GM18858 (cell line): ENCODE results near the gene FAM222B.

Experiments used
- ATAC-seq: cut with Tn5 transposase; IDR thresholded peaks from one replicate; pipeline ENCODE4 v1.9.1; 2021; ENCODE audit not compliant: unreplicated experiment

FAM222B gene

GRCh38 chr17:28716740-28717577 lies 125.6 kb downstream of the FAM222B start:
- no peak for ATAC-seq

- no peak for ATAC-seq
Measured at GRCh38 chr17:28715217-28715616, 127.4 kb downstream of the FAM222B start.

DNA sequence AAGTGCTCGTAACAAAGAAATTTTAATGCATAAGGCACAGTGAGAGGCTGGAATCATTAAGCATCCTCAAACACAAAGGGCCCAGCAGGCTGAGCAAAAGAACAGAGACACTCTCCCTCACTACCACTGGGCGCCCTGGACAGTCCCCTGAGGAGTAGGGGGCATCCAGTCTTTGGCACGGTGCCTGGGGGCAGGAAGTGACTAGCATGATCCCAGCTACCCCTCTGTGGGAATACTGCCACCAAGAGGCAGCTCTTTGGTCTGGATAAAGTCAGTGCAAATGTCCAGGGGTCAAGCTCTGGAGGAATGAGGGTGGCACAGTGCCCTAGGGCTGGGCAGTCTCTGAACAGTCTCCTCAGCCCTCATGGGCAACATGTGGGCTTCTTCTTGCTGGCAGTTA lies 128.3 kb downstream of the FAM222B start:
- ATAC-seq: no peak

DNA sequence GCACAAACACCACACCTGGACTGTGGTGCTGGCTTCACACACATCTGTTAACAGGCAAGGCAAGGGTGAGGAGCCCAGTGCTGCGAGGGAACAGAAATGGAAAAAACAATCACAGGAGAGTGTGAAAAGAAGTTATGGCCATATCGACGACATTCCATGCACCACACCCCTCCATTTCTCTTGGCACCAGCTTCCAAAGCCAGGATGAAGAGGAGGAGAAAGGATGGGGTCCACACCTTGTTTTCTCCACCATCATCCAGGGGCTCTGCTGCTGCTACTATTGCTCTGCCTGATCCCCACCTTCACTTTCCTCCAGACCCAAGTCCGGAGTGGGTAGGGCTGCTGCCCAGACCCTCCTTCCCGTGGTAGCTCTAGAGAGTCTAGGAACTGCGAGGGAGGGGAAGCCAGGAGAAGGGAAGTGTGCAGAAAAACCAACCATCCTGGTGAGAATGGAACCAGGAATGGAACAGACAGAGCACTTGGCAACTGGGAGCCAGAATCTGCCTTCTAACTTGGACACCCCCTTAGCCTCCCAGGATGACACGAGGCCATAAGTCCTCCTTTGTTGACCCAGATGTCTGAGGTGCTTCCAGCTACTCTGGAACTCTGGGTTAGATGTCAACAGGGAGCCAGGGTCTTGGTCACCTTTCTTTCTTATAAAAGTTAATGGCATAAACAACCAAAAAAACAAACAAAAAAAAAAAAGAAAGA lies 129.7 kb downstream of the FAM222B start:
- ATAC-seq: no peak

- ATAC-seq: no peak
Measured at GRCh38 chr17:28712032-28712704, 130.4 kb downstream of the FAM222B start.

DNA sequence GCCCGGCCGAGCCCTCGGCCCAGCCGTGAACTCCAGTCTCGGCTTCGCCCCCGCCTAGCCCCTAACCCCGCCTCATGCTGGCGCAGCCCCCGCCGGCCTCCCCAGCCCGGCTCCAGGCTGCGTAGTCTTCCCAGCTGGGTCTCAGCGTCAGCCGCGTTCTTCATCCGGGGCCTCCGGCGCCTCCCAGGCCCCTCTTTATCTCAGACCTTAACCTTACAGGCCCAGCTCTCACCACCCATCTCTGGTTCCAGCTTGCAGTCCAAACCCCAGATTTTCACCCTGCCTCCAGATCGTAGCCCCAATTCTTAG lies 130.9 kb downstream of the FAM222B start, which contains the start of gene PROCA1:
Gene PROCA1 (minus strand): TSS at position 166 of the 309 bp plus-strand sequence. CDS start 228 bp downstream, outside the sequence.
- no peak for ATAC-seq

GRCh38 chr17:28710861-28711722 lies 131.5 kb downstream of the FAM222B start:
- peak; percentile 54 for ATAC-seq

GRCh38 chr17:28707339-28707720 lies 135.3 kb downstream of the FAM222B start:
- no peak for ATAC-seq

DNA sequence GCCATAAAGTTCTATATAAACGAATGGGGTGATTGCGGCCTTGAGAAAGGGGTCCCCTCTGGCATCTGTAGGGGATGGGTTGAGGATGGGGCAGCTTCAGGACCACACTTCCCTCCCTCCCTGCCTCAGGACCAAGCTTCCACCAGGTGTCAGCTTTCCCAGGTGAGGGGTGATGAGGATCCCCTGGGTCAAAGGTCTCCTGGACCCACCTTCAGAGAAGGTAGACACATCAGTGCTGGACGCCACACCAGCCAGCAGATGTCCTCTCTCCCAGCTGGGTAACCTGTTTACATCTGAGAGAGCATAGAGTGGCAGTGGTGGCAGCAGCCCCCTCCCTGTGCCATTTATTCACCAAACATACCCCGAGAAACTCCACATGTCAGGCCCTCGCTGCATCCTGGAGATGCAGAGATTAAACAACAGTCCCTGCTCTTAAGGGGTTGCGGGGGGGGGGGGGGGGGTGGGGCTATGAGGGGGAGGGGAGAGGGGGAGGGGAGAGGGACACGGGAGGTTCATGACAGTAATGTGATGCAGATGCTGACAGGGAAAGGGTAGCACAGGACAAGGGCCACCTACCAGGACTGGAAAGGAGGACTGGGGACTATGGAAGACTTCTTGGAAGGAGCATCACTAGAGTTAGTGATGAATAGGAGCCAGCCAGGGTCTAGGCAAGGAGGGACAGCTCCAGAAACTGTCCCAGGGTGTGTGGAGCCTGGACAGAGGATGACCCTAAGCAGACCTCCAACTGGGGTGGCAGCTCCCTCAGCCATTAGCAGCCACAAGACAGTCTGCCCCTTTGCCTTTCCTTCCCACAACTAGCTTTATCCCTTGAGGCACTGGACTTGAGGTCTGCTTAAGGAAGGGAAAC lies 135.9 kb downstream of the FAM222B start:
- ATAC-seq: no peak
